Peyer's patch (tissue), 4 donors: Measurements from ENCODE around the gene NPAS2.

Experiments used
- CTCF ChIP-seq, 6 experiments: fragments of 450-650 bp in 4 of 6; fragments of 200-600 bp in 2 of 6; sonication (generic) in 1 of 6; IDR thresholded peaks; one replicate each; pipeline ENCODE4 v1.5.1; 2017 to 2019; ENCODE audit warnings: antibody characterized with exemption in 6 of 6, mild to moderate bottlenecking in 3 of 6, moderate library complexity in 1 of 6
- POLR2A ChIP-seq, 2 donors: fragments of 450-650 bp; IDR thresholded peaks; one replicate each; pipeline ENCODE4 v1.5.1; 2017; ENCODE audit warnings: antibody characterized with exemption in 2 of 2, mild to moderate bottlenecking in 2 of 2, moderate library complexity in 2 of 2

- TF ChIP-seq CTCF (IDR thresholded peaks at IDR 0.05) (no peak), POLR2A (IDR thresholded peaks at IDR 0.05) (no peak)
Observed at GRCh38 chr2:100934504-100935371, 114.8 kb downstream of the NPAS2 start.
